Endothelial cell of umbilical vein (primary cell): ENCODE data around the gene NPM3. TPM values are rescaled to one million over a fixed set of nuclear protein-coding genes. Genes with fewer than 3 reads are reported as not detected.

Source experiments
- BruUV-seq: library from RNA; stranded (reverse); fragments of 400-500 nt; replicated peaks from 2 replicates; lab custom pipeline; 2021; lab: Mats Ljungman, UMichigan
- CTCF ChIA-PET: fragments of 300-600, 350-600 bp; sonication (Branson Sonifier 250); formaldehyde crosslinking; loops from one replicate; lab custom pipeline; 2021; ENCODE audit warnings: antibody characterized with exemption, inconsistent platforms; lab: Charles Lee
- POLR2A ChIA-PET: fragments of 300-600, 350-600 bp; sonication (Branson Sonifier 250); formaldehyde crosslinking; loops from one replicate; lab custom pipeline; 2021; ENCODE audit warnings: antibody characterized with exemption, inconsistent platforms; lab: Charles Lee
- DNase-seq: peaks from one replicate; pipeline ENCODE4 v3.0.0-alpha.2; 2011; ENCODE audit warnings: low read depth, low spot score
- FAIRE-seq: peaks from 2 replicates; lab custom pipeline; 2011; peaks lifted over from hg19 to GRCh38; lab: Jason Lieb, UNC
- H2AFZ ChIP-seq: 2 replicates; pipeline ENCODE4 v1.6.0; 2012; ENCODE audit warnings: low read depth, low read length, control low read depth, inconsistent platforms
- H3K27ac ChIP-seq: 2 replicates; pipeline ENCODE4 v1.5.1; 2011; ENCODE audit warnings: low read depth, mild to moderate bottlenecking, control low read depth, low read length, moderate library complexity; ENCODE audit not compliant: insufficient read depth
- H3K27me3 ChIP-seq, 2 experiments: 2 replicates each; pipeline versions ENCODE4 v1.6.0 to v1.6.1; 2011; ENCODE audit warnings: low read length in 2 of 2, mixed read lengths in 1 of 2; ENCODE audit not compliant: control insufficient read depth in 2 of 2, insufficient read depth in 2 of 2
- H3K36me3 ChIP-seq, 2 experiments: 2 replicates in 1 of 2; 3 replicates in 1 of 2; pipeline ENCODE4 v1.5.1; 2011; ENCODE audit warnings: low read length in 2 of 2, mild to moderate bottlenecking in 1 of 2, moderate library complexity in 1 of 2; ENCODE audit not compliant: control insufficient read depth in 2 of 2, insufficient read depth in 2 of 2; ENCODE audit errors: extremely low read depth in 1 of 2
- H3K4me1 ChIP-seq: 3 replicates; pipeline ENCODE4 v1.5.1; 2011; ENCODE audit warnings: mild to moderate bottlenecking, low read length; ENCODE audit not compliant: control insufficient read depth, insufficient read depth; ENCODE audit errors: extremely low read depth
- H3K4me2 ChIP-seq: 2 replicates; pipeline ENCODE4 v1.6.1; 2011; ENCODE audit warnings: low read length, control low read depth, mixed read lengths; ENCODE audit not compliant: insufficient read depth
- H3K4me3 ChIP-seq, 3 experiments: fragments of 200-600 bp in 1 of 3; sonication (generic), shearing (Covaris generic) in 1 of 3; replicated peaks in 1 of 3; 2 replicates each; pipeline ENCODE4 v1.5.1; 2011 to 2016; ENCODE audit warnings: control low read depth in 3 of 3, low read length in 3 of 3, mild to moderate bottlenecking in 2 of 3, inconsistent platforms in 1 of 3, low read depth in 1 of 3, moderate library complexity in 1 of 3; ENCODE audit not compliant: insufficient read depth in 1 of 3
- H3K79me2 ChIP-seq: 2 replicates; pipeline ENCODE4 v1.6.0; 2012; ENCODE audit warnings: low read length, inconsistent platforms; ENCODE audit not compliant: control insufficient read depth, insufficient read depth
- H3K9ac ChIP-seq: replicated peaks from 2 replicates; pipeline ENCODE3; 2011; ENCODE audit warnings: low read length, control low read depth; ENCODE audit not compliant: insufficient read depth; ENCODE audit errors: extremely low read depth
- H3K9me1 ChIP-seq: replicated peaks from 3 replicates; pipeline ENCODE4 v1.6.0; 2011; ENCODE audit warnings: mild to moderate bottlenecking, low read length; ENCODE audit not compliant: control insufficient read depth, insufficient read depth; ENCODE audit errors: extremely low read depth
- H3K9me3 ChIP-seq: replicated peaks from 2 replicates; pipeline ENCODE4 v1.5.1; 2012; ENCODE audit warnings: low read length, inconsistent platforms; ENCODE audit not compliant: control insufficient read depth, insufficient read depth
- H4K20me1 ChIP-seq: replicated peaks from 2 replicates; pipeline ENCODE3; 2011; ENCODE audit warnings: mild to moderate bottlenecking, low read length; ENCODE audit not compliant: control insufficient read depth, insufficient read depth; ENCODE audit errors: extremely low read depth
- CTCF ChIP-seq, 2 donors: IDR thresholded peaks; 1 replicate in 1 of 2; 2 replicates in 1 of 2; pipeline ENCODE4 v1.5.1; 2011; ENCODE audit warnings: low read length in 2 of 2, mild to moderate bottlenecking in 2 of 2, moderate library complexity in 2 of 2, control low read depth in 1 of 2, inconsistent platforms in 1 of 2, low read depth in 1 of 2; ENCODE audit not compliant: insufficient read depth in 1 of 2; ENCODE audit errors: extremely low read depth in 1 of 2
- EZH2 ChIP-seq: IDR thresholded peaks from 2 replicates; pipeline ENCODE4 v1.6.1; 2012; ENCODE audit warnings: borderline replicate concordance, low read depth, mild to moderate bottlenecking, moderate library complexity, low read length, inconsistent platforms; ENCODE audit not compliant: severe bottlenecking
- FOS ChIP-seq: IDR thresholded peaks from 2 replicates; pipeline ENCODE4 v1.6.1; 2011; ENCODE audit warnings: mild to moderate bottlenecking, low read length, moderate library complexity, borderline replicate concordance; ENCODE audit not compliant: insufficient read depth
- GATA2 ChIP-seq: IDR thresholded peaks from 2 replicates; pipeline ENCODE4 v1.7.0; 2011; ENCODE audit warnings: low read depth, mild to moderate bottlenecking, moderate library complexity, mixed read lengths, low read length; ENCODE audit not compliant: insufficient read length, insufficient read depth
- JUN ChIP-seq: IDR thresholded peaks from 2 replicates; pipeline ENCODE4 v1.6.1; 2011; ENCODE audit warnings: borderline replicate concordance, low read depth; ENCODE audit not compliant: insufficient read length, insufficient read depth
- MAX ChIP-seq: IDR thresholded peaks from 2 replicates; pipeline ENCODE4 v1.6.1; 2011; ENCODE audit not compliant: insufficient read depth, insufficient read length
- MYC ChIP-seq: IDR thresholded peaks from one replicate; pipeline ENCODE4 v1.6.1; 2011; ENCODE audit warnings: mild to moderate bottlenecking, low read depth, low read length
- POLR2A ChIP-seq: IDR thresholded peaks from 2 replicates; pipeline ENCODE4 v1.6.1; 2012; ENCODE audit warnings: low read depth, mild to moderate bottlenecking, control low read depth, low read length
- POLR2AphosphoS5 ChIP-seq: IDR thresholded peaks from 2 replicates; pipeline ENCODE4 v1.6.1; 2012; ENCODE audit warnings: low read depth, mild to moderate bottlenecking, control low read depth, low read length, moderate library complexity; ENCODE audit not compliant: insufficient read depth
- dilution Hi-C: fragments of 300-500 bp; cut with MboI; formaldehyde crosslinking; loops from one replicate; pipeline ENCODE4 v1.15.0; 2019; ENCODE audit warnings: low sequenced_read_pairs; ENCODE audit not compliant: extremely low pct_ligation_motif_present
- intact Hi-C: fragments of 100-400 bp; cut with micrococcal nuclease; formaldehyde crosslinking; loops from one replicate; pipeline ENCODE4 v1.10.0; 2022
- polyA plus RNA-seq, 4 experiments: library from polyadenylated mRNA; depleted of rRNA in 3 of 4; stranded (reverse) in 3 of 4; unstranded in 1 of 4; fragments of >200 nt; gene quantifications; 2 replicates each; pipeline versions ENCODE4 v1.2.1 to v1.2.3, GENCODE V29; 2011 to 2012; ENCODE audit warnings: missing spikeins in 1 of 4
- total RNA-seq: library from RNA; stranded (reverse); gene quantifications from 2 replicates; pipeline ENCODE4 v1.2.3, GENCODE V29; 2021

NPM3 gene
- total and polyA plus RNA-seq, 2 donors (not counting 3 experiments of a cell fraction or from before 2014, with no cell fraction given) = 55.4 to 71.3 TPM

GRCh38 chr10:101762736-101763135, 20.5 kb downstream of the NPM3 start:
- no peaks in the 10 kb centered on the region for H3K4me1 ChIP-seq
- H2AFZ ChIP-seq = no peak overlapping the region
- H3K9ac ChIP-seq = no peak overlapping the region
- H3K79me2 ChIP-seq = no peaks in the 10 kb centered on the region
- H4K20me1 ChIP-seq = no peaks in the 10 kb centered on the region
- H3K9me3 ChIP-seq = no peaks in the 10 kb centered on the region
- no peak for DNase-seq
- no peak overlapping the region for H3K27ac ChIP-seq
- CTCF ChIA-PET = interaction anchor here (0.7 to 1.4 kb wide), 2 partner anchors 10 to 18 kb away, joined by 4 read pairs; no protein-coding TSS in a partner anchor
- H3K4me3 ChIP-seq = no peak overlapping the region
- FAIRE-seq = no peak
- peaks cover 25 to 33% of the 10 kb centered on the region in 2 experiments for H3K27me3 ChIP-seq
- no peak for TF ChIP-seq JUN
- TF ChIP-seq MYC = no peak
- TF ChIP-seq MAX = no peak
- TF ChIP-seq FOS = no peak
- no peak for TF ChIP-seq POLR2A
- no peak for TF ChIP-seq EZH2
- no peak for TF ChIP-seq POLR2AphosphoS5
- TF ChIP-seq GATA2 = no peak
- TF ChIP-seq CTCF (IDR thresholded peaks at IDR 0.05; ENCODE audit: extremely low read depth in 1 of 2, insufficient read depth in 1 of 2, low read depth in 1 of 2, low read length in 2 of 2) = no peak
- POLR2A ChIA-PET = no interaction called here
- dilution Hi-C loops = no loop called here
- intact Hi-C loops = no loop called here
- no peaks in the 10 kb centered on the region for H3K9me1 ChIP-seq
- H3K4me2 ChIP-seq = no peak overlapping the region
- no TSS peak for BruUV-seq
- no peaks in the 10 kb centered on the region for H3K36me3 ChIP-seq
